ENCODE measurements around the gene HOXB13.

HOXB13 gene

GRCh38 chr17:48733632-48734328 is 5.2 kb upstream of the HOXB13 start:
- H3K4me3 ChIP-seq (replicated peaks in 1 of 2; ENCODE audit: low read depth in 2 of 2, low read length in 2 of 2), result no peak overlapping the region
- TF ChIP-seq CTCF (IDR thresholded peaks at IDR 0.05; ENCODE audit: low read depth, low read length), result no peak
- no peak for DNase-seq (ENCODE audit: low read depth in 2 of 2)

- no peak for DNase-seq (ENCODE audit: low read depth in 2 of 2)
- H3K4me3 ChIP-seq (replicated peaks in 1 of 2; ENCODE audit: low read depth in 2 of 2, low read length in 2 of 2), result no peak overlapping the region
- TF ChIP-seq CTCF (IDR thresholded peaks at IDR 0.05; ENCODE audit: low read depth, low read length), result no peak
These were observed 4.4 kb upstream of the HOXB13 start for GRCh38 chr17:48732688-48733629.

- DNase-seq (ENCODE audit: low read depth in 2 of 2), result no peak
- TF ChIP-seq CTCF (IDR thresholded peaks at IDR 0.05; ENCODE audit: low read depth, low read length), result no peak
- H3K4me3 ChIP-seq (replicated peaks in 1 of 2; ENCODE audit: low read depth in 2 of 2, low read length in 2 of 2), result no peak overlapping the region
These were observed 2.8 kb upstream of the HOXB13 start for GRCh38 chr17:48731355-48731754.

GRCh38 chr17:48730240-48730550 is 1.6 kb upstream of the HOXB13 start:
- no peak overlapping the region for H3K4me3 ChIP-seq (replicated peaks in 1 of 2; ENCODE audit: low read depth in 2 of 2, low read length in 2 of 2)
- TF ChIP-seq CTCF (IDR thresholded peaks at IDR 0.05; ENCODE audit: low read depth, low read length), result no peak
- DNase-seq (ENCODE audit: low read depth in 2 of 2), result no peak

GRCh38 chr17:48729335-48730239 is 1.0 kb upstream of the HOXB13 start:
- no peak for DNase-seq (ENCODE audit: low read depth in 2 of 2)
- TF ChIP-seq CTCF (IDR thresholded peaks at IDR 0.05; ENCODE audit: low read depth, low read length), result no peak
- H3K4me3 ChIP-seq (replicated peaks in 1 of 2; ENCODE audit: low read depth in 2 of 2, low read length in 2 of 2), result no peak overlapping the region

GRCh38 chr17:48727415-48728175 is 955 bp downstream of the HOXB13 start:
- no peak overlapping the region for H3K4me3 ChIP-seq (replicated peaks in 1 of 2; ENCODE audit: low read depth in 2 of 2, low read length in 2 of 2)
- TF ChIP-seq CTCF (IDR thresholded peaks at IDR 0.05; ENCODE audit: low read depth, low read length), result no peak
- DNase-seq (ENCODE audit: low read depth in 2 of 2), result no peak

Data from cardiac fibroblast (primary cell).